ENCODE results near the gene FAR2.

Gene FAR2

DNA sequence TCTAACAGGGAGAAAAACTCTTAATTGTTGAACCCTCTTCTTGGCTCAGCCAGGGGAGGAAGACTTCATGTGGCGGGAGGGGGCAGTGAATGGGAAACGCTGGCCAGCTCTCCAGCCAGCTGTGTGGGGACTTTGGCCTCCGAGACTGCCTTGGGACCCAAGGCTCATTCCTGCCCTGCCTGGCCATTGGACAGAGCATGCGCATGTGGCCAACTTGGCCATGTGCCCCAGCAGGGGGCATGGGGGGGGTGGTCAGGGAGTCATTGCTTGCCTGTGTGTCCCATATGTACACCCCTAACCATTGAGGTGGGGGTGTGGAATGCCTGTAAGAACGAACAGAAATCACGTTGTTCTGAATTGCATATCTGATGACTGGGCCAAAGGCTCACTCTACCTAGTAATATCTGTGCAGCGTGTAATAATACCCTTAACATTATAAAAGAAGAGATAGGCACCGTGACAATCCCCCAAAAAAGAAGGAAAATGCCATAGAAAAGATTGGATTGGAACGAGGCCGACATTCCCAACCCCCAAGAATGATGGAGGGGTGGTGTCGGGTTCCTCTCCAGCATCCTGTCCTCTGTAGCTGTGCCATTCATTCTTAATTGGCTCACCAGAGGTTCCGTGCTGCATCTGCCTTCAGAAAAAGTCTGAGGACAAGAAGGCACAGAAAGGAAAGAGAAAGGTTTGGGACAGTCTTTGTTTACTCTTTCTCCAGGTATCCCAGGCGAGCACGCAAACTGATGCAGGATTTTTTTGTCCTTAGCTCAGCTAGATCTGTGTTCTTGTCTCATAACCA is 3.5 kb upstream of the FAR2 start:
- no peak overlapping the region for H3K4me3 ChIP-seq (ENCODE audit: low read depth, low read length)
- DNase-seq (ENCODE audit: low read depth): no peak
- in situ Hi-C loops (cut with HindIII; ENCODE audit: low sequenced_read_pairs): no loop called here
- TF ChIP-seq CTCF (IDR thresholded peaks at IDR 0.05; ENCODE audit: low read depth, low read length, missing control alignments): no peak

GRCh38 chr12:29146196-29146595 is 2.9 kb upstream of the FAR2 start:
- no peak overlapping the region for H3K4me3 ChIP-seq (ENCODE audit: low read depth, low read length)
- in situ Hi-C loops (cut with HindIII; ENCODE audit: low sequenced_read_pairs): no loop called here
- no peak for TF ChIP-seq CTCF (IDR thresholded peaks at IDR 0.05; ENCODE audit: low read depth, low read length, missing control alignments)
- DNase-seq (ENCODE audit: low read depth): no peak

GRCh38 chr12:29147731-29148595 is 1.1 kb upstream of the FAR2 start:
- no peak for DNase-seq (ENCODE audit: low read depth)
- in situ Hi-C loops (cut with HindIII; ENCODE audit: low sequenced_read_pairs): no loop called here
- TF ChIP-seq CTCF (IDR thresholded peaks at IDR 0.05; ENCODE audit: low read depth, low read length, missing control alignments): no peak
- H3K4me3 ChIP-seq (ENCODE audit: low read depth, low read length): peak overlapping the region; percentile 86

DNA sequence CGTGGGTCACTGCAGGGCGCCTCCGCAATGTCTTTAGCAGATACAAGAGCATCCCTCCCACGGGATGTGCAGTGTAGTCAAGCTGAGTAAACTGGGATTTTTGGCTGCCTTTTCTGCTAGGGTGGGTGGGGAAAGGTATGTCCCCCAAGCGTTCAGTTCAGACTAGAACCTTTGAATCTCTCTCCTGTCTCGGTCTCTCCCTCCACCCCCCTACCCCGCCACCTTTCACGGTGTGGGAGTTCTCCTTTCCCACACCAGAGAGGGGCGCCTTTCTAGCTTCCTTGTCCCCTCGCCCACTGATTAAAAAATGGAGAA is 525 bp upstream of the FAR2 start:
- no peak for DNase-seq (ENCODE audit: low read depth)
- in situ Hi-C loops (cut with HindIII; ENCODE audit: low sequenced_read_pairs): no loop called here
- no peak for TF ChIP-seq CTCF (IDR thresholded peaks at IDR 0.05; ENCODE audit: low read depth, low read length, missing control alignments)
- H3K4me3 ChIP-seq (ENCODE audit: low read depth, low read length): peak overlapping the region; percentile 86

- no peak for DNase-seq (ENCODE audit: low read depth)
- no peak for TF ChIP-seq CTCF (IDR thresholded peaks at IDR 0.05; ENCODE audit: low read depth, low read length, missing control alignments)
- in situ Hi-C loops (cut with HindIII; ENCODE audit: low sequenced_read_pairs): no loop called here
- H3K4me3 ChIP-seq (ENCODE audit: low read depth, low read length): peak overlapping the region; percentile 86
These were observed 708 bp downstream of the FAR2 start for GRCh38 chr12:29149691-29150281.

GRCh38 chr12:29150462-29150861 is 1.4 kb downstream of the FAR2 start:
- in situ Hi-C loops (cut with HindIII; ENCODE audit: low sequenced_read_pairs): no loop called here
- H3K4me3 ChIP-seq (ENCODE audit: low read depth, low read length): no peak overlapping the region
- TF ChIP-seq CTCF (IDR thresholded peaks at IDR 0.05; ENCODE audit: low read depth, low read length, missing control alignments): no peak

More at GRCh38 chr12:29150462-29150861, 1.4 kb downstream of the FAR2 start:
- DNase-seq (ENCODE audit: low read depth): no peak
